HG03025 (cell line): ENCODE measurements around the gene ERCC5.

Experiments used
- ATAC-seq: cut with Tn5 transposase; IDR thresholded peaks from one replicate; pipeline ENCODE4 v1.9.1; 2021; ENCODE audit warnings: mild to moderate bottlenecking, moderate library complexity; ENCODE audit not compliant: unreplicated experiment, low FRiP score

The ERCC5 gene

GRCh38 chr13:102838982-102839381 lies 6.8 kb upstream of the ERCC5 start:
- ATAC-seq, result no peak

DNA sequence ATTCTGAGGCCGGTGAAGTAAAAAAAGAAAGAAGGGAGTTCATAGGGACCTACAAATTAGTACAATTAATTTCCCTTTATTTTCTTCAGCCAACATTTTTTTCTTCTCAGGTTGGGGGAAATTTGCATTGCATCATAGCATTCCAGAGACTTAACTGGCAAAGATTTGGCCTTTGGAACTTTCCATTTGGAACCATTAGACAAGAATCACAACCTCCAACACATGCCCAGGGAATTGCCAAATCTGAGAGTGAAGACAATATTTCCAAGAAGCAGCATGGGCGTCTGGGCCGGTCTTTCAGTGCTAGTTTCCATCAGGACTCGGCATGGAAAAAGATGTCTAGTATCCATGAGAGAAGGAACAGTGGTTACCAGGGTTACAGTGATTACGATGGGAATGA lies 6.4 kb upstream of the ERCC5 start:
- no peak for ATAC-seq

GRCh38 chr13:102845289-102845629 lies 573 bp upstream of the ERCC5 start:
- peak; percentile 26 for ATAC-seq

DNA sequence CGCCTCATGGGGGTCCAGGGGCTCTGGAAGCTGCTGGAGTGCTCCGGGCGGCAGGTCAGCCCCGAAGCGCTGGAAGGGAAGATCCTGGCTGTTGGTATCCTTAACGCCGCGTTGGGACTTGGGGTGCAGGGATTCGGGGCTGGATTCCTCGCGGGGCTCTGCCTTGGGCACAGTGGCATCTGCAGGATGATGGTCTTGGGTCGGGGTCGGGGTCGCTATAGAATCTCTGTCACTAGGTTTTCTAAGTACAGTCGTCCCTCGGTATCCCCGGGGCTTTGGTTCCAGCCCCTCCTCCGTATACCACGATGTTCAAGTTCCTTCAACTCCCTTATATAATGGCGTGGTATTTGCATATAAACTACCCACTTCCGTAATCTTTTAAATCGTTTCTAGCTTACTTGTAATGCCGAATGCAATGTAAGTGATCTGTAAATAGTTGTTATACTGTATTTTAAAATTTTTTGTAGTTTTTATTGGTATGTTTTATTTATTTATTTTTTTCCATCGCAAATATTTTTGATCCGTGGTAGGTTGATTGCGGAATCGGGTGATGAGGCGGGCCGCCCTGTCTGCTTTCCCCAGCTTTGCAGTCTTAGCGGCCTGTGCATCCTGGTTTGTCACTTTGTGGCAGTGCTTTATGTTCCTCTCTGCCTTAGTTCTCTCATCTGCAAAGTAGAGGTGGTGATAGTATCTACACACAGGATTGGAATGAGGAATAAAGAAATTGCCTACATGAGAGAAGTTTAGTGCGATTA lies 606 bp downstream of the ERCC5 start:
- ATAC-seq, result peak; percentile 36

DNA sequence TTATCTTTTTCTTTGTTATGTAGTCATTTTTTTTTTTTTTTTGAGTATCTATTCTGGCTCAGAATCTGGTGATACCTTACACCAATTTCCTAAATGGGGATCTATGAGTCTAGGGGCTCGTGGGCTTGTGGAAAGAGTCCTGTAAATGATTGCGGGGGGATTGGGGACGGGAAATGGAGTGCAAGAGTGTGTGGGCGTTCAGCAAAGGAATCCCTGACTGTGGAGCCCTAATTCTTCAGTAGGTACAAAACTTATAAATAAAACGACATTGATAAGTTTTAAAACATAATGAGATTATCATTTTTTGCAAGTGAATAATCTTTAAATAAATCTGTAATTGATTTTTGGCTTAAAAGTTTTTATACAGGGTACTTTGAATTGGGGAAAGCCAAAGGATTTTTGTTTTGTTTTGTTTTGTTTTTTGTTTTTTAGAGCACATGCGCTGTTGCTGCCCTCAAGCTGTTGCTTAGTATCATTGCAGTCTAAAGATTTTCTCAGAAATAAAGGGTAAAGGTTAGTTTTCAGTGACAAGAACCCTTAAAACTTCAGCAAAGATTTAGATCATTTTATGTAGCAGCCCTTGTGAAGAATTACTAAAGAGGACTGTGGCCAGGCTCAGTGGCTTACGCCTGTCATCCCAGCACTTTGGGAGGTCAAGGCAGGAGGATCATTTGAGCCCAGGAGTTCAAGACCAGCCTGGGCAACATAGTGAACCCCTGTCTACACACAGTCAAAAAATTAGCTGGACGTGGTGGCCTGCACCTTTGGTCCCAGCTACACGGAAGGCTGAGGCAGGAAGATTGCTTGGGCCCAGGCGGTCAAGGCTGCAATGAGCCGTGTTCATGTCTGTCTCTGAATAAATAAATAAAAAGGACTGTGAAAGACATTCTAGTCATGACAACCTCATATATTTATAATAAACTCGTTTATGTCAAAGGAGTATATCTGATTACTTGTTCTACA lies 1.7 kb downstream of the ERCC5 start:
- ATAC-seq, result no peak

DNA sequence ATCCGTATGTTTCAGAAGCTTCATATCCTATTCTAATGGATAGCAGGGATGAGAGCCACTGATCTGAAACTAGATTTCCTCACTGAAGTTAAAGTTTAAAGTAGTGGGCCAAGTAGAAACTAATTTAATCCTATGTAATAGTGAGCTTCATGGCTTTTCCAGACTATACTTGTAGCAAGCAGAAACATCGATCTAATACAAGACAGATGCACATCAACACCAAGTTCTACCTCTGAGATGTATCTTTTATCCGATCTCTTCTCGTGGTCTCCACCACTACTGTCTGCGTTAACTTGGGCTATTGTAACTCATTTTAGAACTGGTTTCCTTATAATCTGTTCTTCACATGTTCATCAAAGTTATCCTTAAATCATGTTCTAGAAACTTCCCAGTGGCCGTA lies 3.1 kb downstream of the ERCC5 start:
- no peak for ATAC-seq

GRCh38 chr13:102852556-102852955 lies 6.7 kb downstream of the ERCC5 start:
- no peak for ATAC-seq

DNA sequence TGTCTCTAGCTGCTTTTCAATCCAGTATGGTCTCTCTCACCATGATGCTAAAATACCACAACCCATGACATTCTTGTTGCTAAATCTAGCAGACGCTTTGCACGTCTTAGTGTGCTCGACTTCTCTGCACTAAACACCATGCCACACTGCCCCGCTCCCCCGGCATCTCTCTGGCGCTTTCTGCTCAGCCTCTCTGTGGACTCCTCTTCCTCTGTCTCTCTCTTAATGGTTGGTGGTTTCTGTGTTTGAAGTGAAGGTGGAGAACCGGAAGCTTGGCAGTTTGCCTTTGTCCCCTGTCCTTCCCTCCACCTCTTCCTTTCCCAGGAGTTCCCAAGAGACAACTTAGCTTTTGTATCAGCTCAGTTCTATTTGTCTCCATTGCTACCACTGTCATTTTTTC lies 8.8 kb downstream of the ERCC5 start:
- no peak for ATAC-seq

- ATAC-seq, result no peak
Measured at GRCh38 chr13:102856557-102856956, 10.7 kb downstream of the ERCC5 start.

- ATAC-seq, result no peak
Measured at GRCh38 chr13:102862624-102863210, 16.9 kb downstream of the ERCC5 start.

- ATAC-seq, result no peak
Measured at GRCh38 chr13:102863590-102863989, 17.8 kb downstream of the ERCC5 start.

GRCh38 chr13:102868366-102868936 lies 22.6 kb downstream of the ERCC5 start:
- no peak for ATAC-seq

DNA sequence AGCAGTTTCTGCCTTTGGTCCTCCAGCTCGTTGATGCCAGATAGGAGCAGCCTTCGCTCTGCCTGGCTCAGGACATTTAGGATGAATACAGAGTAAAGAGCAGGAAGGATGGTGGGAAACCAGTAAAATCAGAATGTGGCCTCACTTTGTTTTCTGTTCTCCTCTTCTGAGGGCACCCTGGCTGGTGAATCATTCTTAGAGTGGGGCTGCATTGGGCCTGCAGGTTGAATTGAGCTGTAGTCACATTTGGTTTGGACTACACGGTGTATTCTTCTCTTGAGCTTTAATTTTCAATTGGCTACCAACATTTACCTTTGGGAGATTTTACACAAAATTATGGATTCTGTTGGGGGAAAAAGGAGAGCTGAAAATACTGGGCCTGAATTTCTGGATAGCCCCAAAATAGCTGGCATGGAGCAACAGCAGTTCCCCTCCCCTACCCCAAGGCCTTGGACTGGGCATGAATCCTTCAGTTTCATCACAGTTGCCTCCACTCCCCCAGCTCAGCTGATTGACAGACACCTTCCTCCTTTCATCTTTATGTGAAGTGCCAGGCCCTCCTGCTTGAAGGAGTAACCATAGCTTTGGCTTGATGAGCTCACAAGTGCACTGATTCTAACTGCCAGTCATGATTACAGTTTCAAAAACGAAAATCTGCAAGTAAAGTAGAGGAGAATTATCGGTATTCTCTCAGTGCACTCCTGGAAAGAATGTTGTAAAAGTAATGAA lies 24.3 kb downstream of the ERCC5 start:
- ATAC-seq, result no peak

- ATAC-seq, result peak; percentile 74
Measured at GRCh38 chr13:102870677-102871415, 25.0 kb downstream of the ERCC5 start.

GRCh38 chr13:102872131-102872530 lies 26.3 kb downstream of the ERCC5 start:
- no peak for ATAC-seq

GRCh38 chr13:102872531-102872930 lies 26.7 kb downstream of the ERCC5 start:
- no peak for ATAC-seq

DNA sequence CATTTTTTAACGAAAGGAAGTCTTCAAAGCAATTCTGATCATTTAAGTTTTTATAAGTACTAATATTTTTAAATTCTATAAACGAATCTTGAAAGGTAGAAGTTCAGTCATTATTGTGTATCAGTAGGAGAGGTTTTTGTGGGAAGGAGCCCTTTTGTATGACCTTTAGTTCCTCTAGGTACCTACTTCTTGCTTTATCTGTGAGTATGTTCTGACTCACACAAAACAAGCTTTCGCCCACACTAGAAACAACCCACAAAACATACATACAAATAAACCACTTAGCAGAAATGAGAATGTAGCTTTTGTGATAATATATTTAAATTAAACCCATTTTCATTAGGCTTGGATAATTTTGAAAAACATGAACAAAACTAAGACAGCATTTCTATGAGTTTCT lies 27.8 kb downstream of the ERCC5 start:
- ATAC-seq, result peak; percentile 57

- no peak for ATAC-seq
Measured at GRCh38 chr13:102875256-102875655, 29.4 kb downstream of the ERCC5 start.

DNA sequence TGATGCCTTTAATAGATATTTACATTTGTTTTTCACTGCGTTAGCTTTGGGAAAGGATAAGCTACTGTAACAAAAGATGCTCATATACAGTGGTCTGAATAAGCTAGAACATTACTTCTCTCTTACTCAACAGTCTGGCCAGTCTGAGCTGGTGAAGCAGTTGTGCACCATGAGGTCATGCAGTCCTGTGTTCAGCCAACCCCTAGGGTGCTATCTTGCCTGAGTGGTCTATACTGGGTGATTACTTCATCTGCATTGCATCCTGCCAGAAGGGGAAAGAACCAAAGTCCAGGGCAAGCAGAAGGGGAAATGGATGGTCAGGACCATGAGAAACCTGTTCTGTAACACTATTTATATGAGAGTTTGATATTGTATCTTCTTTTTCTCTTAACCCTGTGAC lies 31.5 kb downstream of the ERCC5 start:
- no peak for ATAC-seq

GRCh38 chr13:102878481-102878880 lies 32.6 kb downstream of the ERCC5 start:
- no peak for ATAC-seq
